Mammary epithelial cell (primary cell): Measurements from ENCODE around the gene NPY4R.
"Not testable (repeated sequence)": the region's sequence is repeated elsewhere in the genome, so short reads cannot be mapped to it uniquely, and the experiment has no call there.

ENCODE experiments used
- EZH2 ChIP-seq: IDR thresholded peaks from 2 replicates; pipeline ENCODE4 v1.6.1; 2012; ENCODE audit warnings: low read length, inconsistent platforms, borderline replicate concordance
- TF ChIP-seq, protein P1 (sequence below), 2 donors: IDR thresholded peaks in 1 of 2; conservative IDR thresholded peaks in 1 of 2; 2 replicates each; pipeline ENCODE4 v1.5.1; 2011 to 2012; ENCODE audit warnings: inconsistent platforms in 2 of 2, low read length in 2 of 2, mild to moderate bottlenecking in 2 of 2, control low read depth in 1 of 2, low read depth in 1 of 2; ENCODE audit not compliant: insufficient read depth in 1 of 2; ENCODE audit errors: extremely low read depth in 1 of 2

DNA sequence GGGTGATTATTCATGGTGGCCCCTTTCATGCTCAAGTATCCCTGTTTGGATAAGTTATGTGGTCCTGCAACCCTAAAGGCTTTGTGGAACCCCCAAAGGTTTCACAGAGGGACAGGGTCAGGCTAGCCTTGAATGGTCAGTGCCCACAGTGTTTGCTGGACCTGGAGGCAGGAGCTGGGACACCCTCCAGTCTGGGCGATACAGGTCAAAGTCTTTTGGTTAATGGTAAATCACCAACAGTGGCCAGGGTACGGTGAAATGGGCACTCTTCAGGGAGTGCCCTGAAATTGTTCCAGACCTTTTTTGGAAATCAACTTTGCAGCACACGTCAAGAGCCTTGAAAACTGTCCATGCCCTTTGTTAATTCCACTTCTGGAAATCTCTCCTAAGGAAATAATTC is 8.7 kb downstream of the NPY4R start:
- TF ChIP-seq, protein P1, sequence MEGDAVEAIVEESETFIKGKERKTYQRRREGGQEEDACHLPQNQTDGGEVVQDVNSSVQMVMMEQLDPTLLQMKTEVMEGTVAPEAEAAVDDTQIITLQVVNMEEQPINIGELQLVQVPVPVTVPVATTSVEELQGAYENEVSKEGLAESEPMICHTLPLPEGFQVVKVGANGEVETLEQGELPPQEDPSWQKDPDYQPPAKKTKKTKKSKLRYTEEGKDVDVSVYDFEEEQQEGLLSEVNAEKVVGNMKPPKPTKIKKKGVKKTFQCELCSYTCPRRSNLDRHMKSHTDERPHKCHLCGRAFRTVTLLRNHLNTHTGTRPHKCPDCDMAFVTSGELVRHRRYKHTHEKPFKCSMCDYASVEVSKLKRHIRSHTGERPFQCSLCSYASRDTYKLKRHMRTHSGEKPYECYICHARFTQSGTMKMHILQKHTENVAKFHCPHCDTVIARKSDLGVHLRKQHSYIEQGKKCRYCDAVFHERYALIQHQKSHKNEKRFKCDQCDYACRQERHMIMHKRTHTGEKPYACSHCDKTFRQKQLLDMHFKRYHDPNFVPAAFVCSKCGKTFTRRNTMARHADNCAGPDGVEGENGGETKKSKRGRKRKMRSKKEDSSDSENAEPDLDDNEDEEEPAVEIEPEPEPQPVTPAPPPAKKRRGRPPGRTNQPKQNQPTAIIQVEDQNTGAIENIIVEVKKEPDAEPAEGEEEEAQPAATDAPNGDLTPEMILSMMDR (conservative IDR thresholded peaks at IDR 0.05 in 1 of 2, IDR thresholded peaks at IDR 0.05 in 1 of 2; ENCODE audit: extremely low read depth in 1 of 2, insufficient read depth in 1 of 2, low read depth in 1 of 2, low read length in 2 of 2): not testable (repeated sequence)
- not testable (repeated sequence) for TF ChIP-seq EZH2
